OCI-LY1 (cell line): ENCODE data around the gene SLX4.

Source experiments
- EZH2 ChIP-seq: fragments of 200-600 bp; sonication (generic), shearing (Covaris generic); IDR thresholded peaks from 2 replicates; pipeline ENCODE4 v1.8.0; 2017; ENCODE audit warnings: borderline replicate concordance, mixed run types, mild to moderate bottlenecking, antibody characterized with exemption, low read length, moderate library complexity, mixed read lengths
- TF ChIP-seq, protein P1 (sequence below): fragments of 200-600 bp; sonication (generic), shearing (Covaris generic); IDR thresholded peaks from 2 replicates; pipeline ENCODE4 v1.5.1; 2017; ENCODE audit warnings: mild to moderate bottlenecking, antibody characterized with exemption, low read length, moderate library complexity, mixed read lengths

DNA sequence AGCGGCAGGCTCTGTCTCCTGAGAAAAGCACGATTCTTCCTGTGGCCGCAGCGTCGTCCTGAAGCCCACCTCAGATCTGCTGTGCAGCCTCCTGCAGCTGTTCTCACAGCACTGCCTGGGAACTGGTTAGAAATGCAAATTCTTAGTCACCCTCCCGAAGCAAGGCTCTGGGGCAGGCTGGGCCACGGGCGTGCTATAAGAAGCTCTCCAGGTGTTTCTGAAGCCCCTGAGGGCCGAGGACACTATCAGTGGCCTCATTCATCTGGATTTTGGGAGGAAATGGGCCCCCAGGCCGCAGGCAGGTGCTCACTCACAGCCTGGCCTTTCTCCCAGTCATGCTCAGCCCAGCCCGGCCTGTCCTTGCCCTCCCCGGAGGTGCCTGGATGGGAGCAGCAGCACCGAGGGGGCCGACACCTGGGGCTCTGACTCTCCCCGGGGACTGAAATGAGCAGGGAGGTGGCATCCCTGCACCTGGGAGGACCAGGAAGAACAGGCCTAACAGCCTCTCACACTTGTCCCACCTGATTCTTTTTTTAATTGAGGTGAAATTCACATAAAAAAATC is 23.8 kb downstream of the SLX4 start:
- TF ChIP-seq, protein P1, sequence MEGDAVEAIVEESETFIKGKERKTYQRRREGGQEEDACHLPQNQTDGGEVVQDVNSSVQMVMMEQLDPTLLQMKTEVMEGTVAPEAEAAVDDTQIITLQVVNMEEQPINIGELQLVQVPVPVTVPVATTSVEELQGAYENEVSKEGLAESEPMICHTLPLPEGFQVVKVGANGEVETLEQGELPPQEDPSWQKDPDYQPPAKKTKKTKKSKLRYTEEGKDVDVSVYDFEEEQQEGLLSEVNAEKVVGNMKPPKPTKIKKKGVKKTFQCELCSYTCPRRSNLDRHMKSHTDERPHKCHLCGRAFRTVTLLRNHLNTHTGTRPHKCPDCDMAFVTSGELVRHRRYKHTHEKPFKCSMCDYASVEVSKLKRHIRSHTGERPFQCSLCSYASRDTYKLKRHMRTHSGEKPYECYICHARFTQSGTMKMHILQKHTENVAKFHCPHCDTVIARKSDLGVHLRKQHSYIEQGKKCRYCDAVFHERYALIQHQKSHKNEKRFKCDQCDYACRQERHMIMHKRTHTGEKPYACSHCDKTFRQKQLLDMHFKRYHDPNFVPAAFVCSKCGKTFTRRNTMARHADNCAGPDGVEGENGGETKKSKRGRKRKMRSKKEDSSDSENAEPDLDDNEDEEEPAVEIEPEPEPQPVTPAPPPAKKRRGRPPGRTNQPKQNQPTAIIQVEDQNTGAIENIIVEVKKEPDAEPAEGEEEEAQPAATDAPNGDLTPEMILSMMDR = no peak
- TF ChIP-seq EZH2 = no peak
